ENCODE results near the gene CHCHD6. TPM values are rescaled to one million over a fixed set of nuclear protein-coding genes. Genes with fewer than 3 reads are reported as not detected.

CHCHD6 gene
- total and polyA plus RNA-seq, 2 of the 4 experiments (the other 2 are of a cell fraction), result 18.8 to 28.9 TPM

- Histone ChIP-seq H3K56ac (ENCODE audit: extremely low read depth, insufficient read depth, low read length) (no peak overlapping the region), H2AFZ (replicated peaks; ENCODE audit: low read length, poor library complexity) (no peak overlapping the region), H3K23ac (ENCODE audit: low read depth, low read length) (no peak overlapping the region), H4K91ac (ENCODE audit: insufficient read depth, low read depth, low read length) (no peak overlapping the region), H4K20me1 (ENCODE audit: insufficient read depth, low read length) (no peaks in the 10 kb centered on the region), H3K4me3 (ENCODE audit: insufficient read depth, low read depth, low read length) (no peak overlapping the region), H2BK5ac (ENCODE audit: low read depth, low read length, poor library complexity, severe bottlenecking) (no peak overlapping the region), H2AK9ac (replicated peaks; ENCODE audit: low read depth, low read length, poor library complexity) (peak overlapping the region; percentile 44), H3K9ac (ENCODE audit: low read depth, low read length) (no peak overlapping the region), H3K14ac (replicated peaks; ENCODE audit: low read depth, low read length) (no peak overlapping the region), H3K4me2 (ENCODE audit: low read depth, low read length) (no peak overlapping the region), H2BK20ac (ENCODE audit: low read depth, low read length) (no peak overlapping the region), H3K79me1 (ENCODE audit: low read depth in 1 of 2, low read length in 2 of 2) (peaks cover 0 to 2% of the 10 kb centered on the region in 2 experiments; a peak in 1 of 4 replicates), H3K4ac (ENCODE audit: low read depth, low read length) (0 out of 2 replicates have a peak overlapping the region, but pooled peaks have one; percentile 21), H4K5ac (ENCODE audit: low read depth, low read length) (no peak overlapping the region), H4K8ac (ENCODE audit: low read depth in 2 of 2, low read length in 2 of 2) (no peak overlapping the region), H3K36me3 (ENCODE audit: control insufficient read depth, insufficient read depth, low read length) (no peaks in the 10 kb centered on the region), H3K4me1 (ENCODE audit: control insufficient read depth, insufficient read depth, low read length) (peaks cover 41% of the 10 kb centered on the region), H3K27ac (ENCODE audit: insufficient read depth, low read length) (no peak overlapping the region), H2BK15ac (ENCODE audit: low read depth, low read length) (0 out of 3 replicates have a peak overlapping the region, but pooled peaks have one; percentile 32), H3K9me1 (ENCODE audit: insufficient read depth, low read length) (peaks cover 30% of the 10 kb centered on the region), H3K9me3 (ENCODE audit: control insufficient read depth, insufficient read depth, low read length) (no peaks in the 10 kb centered on the region), H3K18ac (ENCODE audit: low read depth, low read length) (no peak overlapping the region), H2AK5ac (ENCODE audit: low read depth, low read length) (no peak overlapping the region), H2BK120ac (ENCODE audit: low read depth, low read length) (no peak overlapping the region), H3K27me3 (ENCODE audit: control insufficient read depth, insufficient read depth, low read length) (no peaks in the 10 kb centered on the region)
- ATAC-seq (ENCODE audit: low read depth) (no peak), DNase-seq (no peak)
- in situ Hi-C loops (cut with MboI; ENCODE audit: low sequenced_read_pairs), result no loop called here
- CTCF ChIA-PET, result no interaction called here
- 76% methylated on average over 2 of the region's 3 CpGs; no CpG with 5 or more reads in 1 of the 2 experiments for WGBS, 2 experiments (ENCODE audit: extremely low coverage in 2 of 2, insufficient read length in 1 of 2)
- BruUV-seq (replicated peaks), result no TSS peak
- TF ChIP-seq RCOR1 (IDR thresholded peaks at IDR 0.05; ENCODE audit: insufficient replicate concordance, low read length) (no peak), ELK1 (IDR thresholded peaks at IDR 0.05; ENCODE audit: borderline replicate concordance, low read depth, low read length) (no peak), RAD21 (IDR thresholded peaks at IDR 0.05; ENCODE audit: low read length) (no peak), BHLHE40 (IDR thresholded peaks at IDR 0.05; ENCODE audit: low read depth, low read length) (no peak)
- intact Hi-C loops (cut with micrococcal nuclease), result loop anchor here (5.0 kb wide), 1 partner anchor 87 kb away; no protein-coding TSS in a partner anchor
- dilution Hi-C loops (cut with HindIII; ENCODE audit: low sequenced_read_pairs, unreplicated experiment), result no loop called here
- POLR2A ChIA-PET (ENCODE audit: unreplicated experiment), result no interaction called here
Observed at GRCh38 chr3:126928921-126929474, 225.0 kb downstream of the CHCHD6 start.

All from IMR-90 (cell line).